NCI-H1417 (cell line): ENCODE results near the gene CSNK2A2.

ENCODE experiments used
- DNase-seq, 3 experiments: peaks; one replicate each; lab custom pipeline; 2025; lab: John Stamatoyannopoulos, UW

Gene CSNK2A2

GRCh38 chr16:58198803-58199411 is 1.0 kb upstream of the CSNK2A2 start:
- no peak for DNase-seq

GRCh38 chr16:58197314-58198012 is 443 bp downstream of the CSNK2A2 start:
- DNase-seq: peak in 2 of 3 experiments; percentile 28 to 44

- DNase-seq: peak in 1 of 3 experiments; percentile 28
Measured at GRCh38 chr16:58196898-58197313, 1.0 kb downstream of the CSNK2A2 start.

GRCh38 chr16:58195771-58196170 is 2.1 kb downstream of the CSNK2A2 start:
- no peak for DNase-seq

- DNase-seq: no peak
Measured at GRCh38 chr16:58195344-58195743, 2.6 kb downstream of the CSNK2A2 start.

GRCh38 chr16:58194790-58195189 is 3.1 kb downstream of the CSNK2A2 start:
- DNase-seq: no peak

GRCh38 chr16:58187665-58188421 is 10.1 kb downstream of the CSNK2A2 start:
- no peak for DNase-seq

GRCh38 chr16:58187092-58187491 is 10.8 kb downstream of the CSNK2A2 start:
- no peak for DNase-seq

GRCh38 chr16:58186176-58186944 is 11.5 kb downstream of the CSNK2A2 start:
- no peak for DNase-seq

- no peak for DNase-seq
Measured at GRCh38 chr16:58177353-58177710, 20.6 kb downstream of the CSNK2A2 start.

- no peak for DNase-seq
Measured at GRCh38 chr16:58176608-58177352, 21.1 kb downstream of the CSNK2A2 start.

GRCh38 chr16:58170223-58170622 is 27.7 kb downstream of the CSNK2A2 start:
- no peak for DNase-seq

- DNase-seq: no peak
Measured at GRCh38 chr16:58160855-58161254, 37.1 kb downstream of the CSNK2A2 start.

- DNase-seq: no peak
Measured at GRCh38 chr16:58158725-58159124, 39.2 kb downstream of the CSNK2A2 start.

GRCh38 chr16:58157951-58158540 is 39.9 kb downstream of the CSNK2A2 start:
- no peak for DNase-seq

- no peak for DNase-seq
Measured at GRCh38 chr16:58157239-58157638, 40.7 kb downstream of the CSNK2A2 start.

- no peak for DNase-seq
Measured at GRCh38 chr16:58155839-58156238, 42.1 kb downstream of the CSNK2A2 start.

- DNase-seq: no peak
Measured at GRCh38 chr16:58154345-58154744, 43.6 kb downstream of the CSNK2A2 start.

GRCh38 chr16:58152246-58152868 is 45.5 kb downstream of the CSNK2A2 start:
- DNase-seq: no peak

- no peak for DNase-seq
Measured at GRCh38 chr16:58148526-58148925, 49.4 kb downstream of the CSNK2A2 start.

- no peak for DNase-seq
Measured at GRCh38 chr16:58148099-58148498, 49.8 kb downstream of the CSNK2A2 start.
